ENCODE results near the gene EFCAB7.

EFCAB7 gene

GRCh38 chr1:63522891-63523728 is at the start of gene EFCAB7, which contains the start of gene ITGB3BP:
Gene EFCAB7, plus strand, starts transcription at chr1:63523525. Its CDS starts 2,048 bp downstream, at chr1:63525573.
Gene ITGB3BP, minus strand, starts transcription at chr1:63523225. Its CDS starts 92 bp downstream, at chr1:63523133.
- DNase-seq = peak; percentile 82 to 83

GRCh38 chr1:63475761-63476160 is 47.6 kb upstream of the EFCAB7 start:
- no peak for DNase-seq

GRCh38 chr1:63480057-63480456 is 43.3 kb upstream of the EFCAB7 start:
- DNase-seq = no peak

GRCh38 chr1:63486629-63487028 is 36.7 kb upstream of the EFCAB7 start:
- DNase-seq = no peak

GRCh38 chr1:63487336-63488065 is 35.8 kb upstream of the EFCAB7 start:
- DNase-seq = no peak

GRCh38 chr1:63497577-63497976 is 25.7 kb upstream of the EFCAB7 start:
- DNase-seq = no peak

GRCh38 chr1:63498106-63498505 is 25.2 kb upstream of the EFCAB7 start:
- no peak for DNase-seq

- no peak for DNase-seq
Observed at GRCh38 chr1:63501256-63501655, 22.1 kb upstream of the EFCAB7 start.

- DNase-seq = no peak
Observed at GRCh38 chr1:63506782-63507181, 16.5 kb upstream of the EFCAB7 start.

GRCh38 chr1:63509718-63510117 is 13.6 kb upstream of the EFCAB7 start:
- DNase-seq = no peak

GRCh38 chr1:63512584-63512983 is 10.7 kb upstream of the EFCAB7 start:
- no peak for DNase-seq

GRCh38 chr1:63516629-63517028 is 6.7 kb upstream of the EFCAB7 start:
- DNase-seq = no peak

GRCh38 chr1:63523738-63524137 is 413 bp downstream of the EFCAB7 start:
- DNase-seq = no peak

- DNase-seq = no peak
Observed at GRCh38 chr1:63524201-63524600, 876 bp downstream of the EFCAB7 start.

- no peak for DNase-seq
Observed at GRCh38 chr1:63532727-63533126, 9.4 kb downstream of the EFCAB7 start.

GRCh38 chr1:63533931-63534330 is 10.6 kb downstream of the EFCAB7 start:
- DNase-seq = no peak

GRCh38 chr1:63534406-63534805 is 11.1 kb downstream of the EFCAB7 start:
- no peak for DNase-seq

- no peak for DNase-seq
Observed at GRCh38 chr1:63537006-63537405, 13.7 kb downstream of the EFCAB7 start.

- peak in 1 of 2 donors; percentile 13 for DNase-seq
Observed at GRCh38 chr1:63537940-63538339, 14.6 kb downstream of the EFCAB7 start.

GRCh38 chr1:63545780-63546179 is 22.5 kb downstream of the EFCAB7 start:
- DNase-seq = no peak

- DNase-seq = no peak
Observed at GRCh38 chr1:63547621-63548294, 24.4 kb downstream of the EFCAB7 start.

GRCh38 chr1:63548303-63548702 is 25.0 kb downstream of the EFCAB7 start:
- no peak for DNase-seq

- DNase-seq = peak in 1 of 2 donors; percentile 7
Observed at GRCh38 chr1:63548877-63549276, 25.6 kb downstream of the EFCAB7 start.
